HCT116 (cell line): ENCODE measurements around the gene SCYGR1. TPM values are rescaled to one million over a fixed set of nuclear protein-coding genes. Genes with fewer than 3 reads are reported as not detected.
A peak's percentile ranks its signal among the peaks of the same experiment; 100 is the strongest.

ENCODE experiments used
- ATAC-seq: fragments of 200-7000 bp; cut with Tn5 transposase; 2 replicates; pipeline ENCODE4 v1.9.1; 2020; ENCODE audit warnings: mild to moderate bottlenecking, moderate library complexity
- BruUV-seq: library from RNA; stranded (reverse); fragments of 400-500 nt; replicated peaks from 2 replicates; lab custom pipeline; 2021; lab: Mats Ljungman, UMichigan
- CTCF ChIA-PET: fragments of 300-600 bp; sonication (Branson Sonifier 250); formaldehyde crosslinking; loops from one replicate; lab custom pipeline; 2021; ENCODE audit warnings: antibody characterized with exemption; lab: Charles Lee
- POLR2A ChIA-PET: fragments of 300-600, 350-600 bp; sonication (Branson Sonifier 250); formaldehyde crosslinking; loops from one replicate; lab custom pipeline; 2021; ENCODE audit warnings: antibody characterized with exemption; lab: Charles Lee
- RAD21 ChIA-PET, 2 experiments: fragments of 300-600 bp; sonication (Branson Sonifier 250); formaldehyde crosslinking; loops; one replicate each; lab custom pipeline; 2023; ENCODE audit warnings: low total read pairs in 2 of 2; ENCODE audit not compliant: uncharacterized antibody in 2 of 2, unreplicated experiment in 2 of 2, low non-redundant PET in 1 of 2; lab: Charles Lee
- DNase-seq: peaks from one replicate; pipeline ENCODE4 v3.0.0-alpha.2; 2010; ENCODE audit warnings: low read depth, low spot score
- H2AFZ ChIP-seq: fragments of 200-600 bp; shearing (Covaris generic), sonication (generic); 2 replicates; pipeline ENCODE4 v1.6.1; 2017; ENCODE audit warnings: low read depth, mixed run types, mixed read lengths, antibody characterized with exemption, low read length; ENCODE audit not compliant: poor library complexity, severe bottlenecking
- H3K27ac ChIP-seq: 2 replicates; pipeline ENCODE4 v1.5.1; 2012; ENCODE audit warnings: low read depth, low read length
- H3K27me3 ChIP-seq: fragments of 200-600 bp; sonication (generic); 2 replicates; pipeline ENCODE4 v1.6.1; 2016; ENCODE audit warnings: mixed run types, low read length, mixed read lengths; ENCODE audit not compliant: insufficient read depth
- H3K36me3 ChIP-seq, 2 experiments: fragments of 200-500 bp in 1 of 2; fragments of 200-600 bp in 1 of 2; sonication (Bioruptor generic) in 1 of 2; sonication (generic) in 1 of 2; 2 replicates each; pipeline versions ENCODE4 v1.5.1 to v1.6.1; 2014 to 2016; ENCODE audit warnings: low read length in 2 of 2, inconsistent platforms in 1 of 2, mixed read lengths in 1 of 2, mixed run types in 1 of 2; ENCODE audit not compliant: insufficient read depth in 2 of 2, control insufficient read depth in 1 of 2
- H3K4me1 ChIP-seq, 2 experiments: fragments of 200-600 bp in 1 of 2; sonication (generic) in 1 of 2; 2 replicates each; pipeline versions ENCODE4 v1.5.1 to v1.6.1; 2012 to 2017; ENCODE audit warnings: low read length in 2 of 2, inconsistent platforms in 1 of 2, mild to moderate bottlenecking in 1 of 2, mixed read lengths in 1 of 2, mixed run types in 1 of 2, moderate library complexity in 1 of 2; ENCODE audit not compliant: insufficient read depth in 2 of 2, control insufficient read depth in 1 of 2
- H3K4me2 ChIP-seq: fragments of 200-600 bp; sonication (generic); 2 replicates; pipeline ENCODE4 v1.6.1; 2017; ENCODE audit warnings: mixed run types, low read length, mixed read lengths
- H3K4me3 ChIP-seq, 2 experiments: fragments of 200-600 bp in 1 of 2; sonication (generic) in 1 of 2; replicated peaks in 1 of 2; 2 replicates each; pipeline ENCODE4 v1.5.1; 2011 to 2016; ENCODE audit warnings: low read length in 2 of 2, control low read depth in 1 of 2, low read depth in 1 of 2, mild to moderate bottlenecking in 1 of 2, mixed read lengths in 1 of 2, mixed run types in 1 of 2
- H3K79me2 ChIP-seq: fragments of 200-600 bp; sonication (generic); 2 replicates; pipeline ENCODE4 v1.6.1; 2017; ENCODE audit warnings: mild to moderate bottlenecking, mixed run types, low read length, moderate library complexity, mixed read lengths; ENCODE audit not compliant: insufficient read depth
- H3K9ac ChIP-seq: fragments of 200-600 bp; sonication (generic); 2 replicates; pipeline ENCODE4 v1.6.1; 2016; ENCODE audit warnings: low read length, mixed read lengths
- H3K9me2 ChIP-seq: fragments of 200-600 bp; sonication (generic), shearing (Covaris generic); 2 replicates; pipeline ENCODE4 v1.6.1; 2017; ENCODE audit warnings: mixed run types, mild to moderate bottlenecking, moderate library complexity; ENCODE audit not compliant: insufficient read depth
- H3K9me3 ChIP-seq, 2 experiments: fragments of 200-500 bp in 1 of 2; fragments of 200-600 bp in 1 of 2; sonication (Bioruptor generic) in 1 of 2; sonication (generic) in 1 of 2; 2 replicates each; pipeline ENCODE4 v1.6.1; 2014 to 2017; ENCODE audit warnings: low read length in 2 of 2, mixed read lengths in 2 of 2, inconsistent platforms in 1 of 2, low read depth in 1 of 2, mild to moderate bottlenecking in 1 of 2, mixed run types in 1 of 2, moderate library complexity in 1 of 2; ENCODE audit not compliant: control insufficient read depth in 1 of 2, insufficient read depth in 1 of 2
- H4K20me1 ChIP-seq: fragments of 200-600 bp; sonication (generic), shearing (Covaris generic); 2 replicates; pipeline ENCODE4 v1.6.1; 2017; ENCODE audit warnings: mixed run types, mild to moderate bottlenecking, moderate library complexity; ENCODE audit not compliant: insufficient read depth
- CBX3 ChIP-seq: IDR thresholded peaks from 2 replicates; pipeline ENCODE4 v1.6.1; 2012; ENCODE audit warnings: low read depth
- CEBPB ChIP-seq: IDR thresholded peaks from 2 replicates; pipeline ENCODE4 v1.6.1; 2012; ENCODE audit warnings: low read depth
- EZH2 ChIP-seq: fragments of 200-600 bp; sonication (generic); IDR thresholded peaks from 2 replicates; pipeline ENCODE4 v1.6.1; 2017; ENCODE audit warnings: antibody characterized with exemption, mixed run types
- EZH2phosphoT487 ChIP-seq: fragments of 200-600 bp; IDR thresholded peaks from 2 replicates; pipeline ENCODE4 v1.6.1; 2018; ENCODE audit warnings: antibody characterized with exemption, borderline replicate concordance
- SIN3A ChIP-seq: IDR thresholded peaks from 2 replicates; pipeline ENCODE4 v1.6.1; 2012; ENCODE audit warnings: low read depth
- SP1 ChIP-seq: IDR thresholded peaks from 2 replicates; pipeline ENCODE4 v1.6.1; 2012; ENCODE audit warnings: low read depth
- TCF7L2 ChIP-seq: IDR thresholded peaks from 2 replicates; pipeline ENCODE4 v1.7.0; 2011; ENCODE audit warnings: borderline replicate concordance, inconsistent platforms; ENCODE audit not compliant: insufficient read depth, insufficient read length; ENCODE audit errors: extremely low read depth
- YY1 ChIP-seq: IDR thresholded peaks from 2 replicates; pipeline ENCODE4 v1.6.1; 2011; ENCODE audit warnings: low read length, low read depth, moderate library complexity, mild to moderate bottlenecking; ENCODE audit not compliant: insufficient replicate concordance; ENCODE audit errors: extremely low read depth
- ZNF274 ChIP-seq: fragments of 200-500 bp; sonication (Bioruptor generic); IDR thresholded peaks from 2 replicates; pipeline ENCODE4 v1.6.1; 2014; ENCODE audit warnings: mild to moderate bottlenecking, low read depth, low read length, inconsistent platforms
- intact Hi-C: fragments of 100-400 bp; cut with micrococcal nuclease; formaldehyde crosslinking; loops from 2 replicates; pipeline ENCODE4 v1.10.0; 2022
- total RNA-seq: library from RNA; stranded (reverse); gene quantifications from one replicate; pipeline ENCODE4 v1.2.1, GENCODE V29; 2021; ENCODE audit not compliant: unreplicated experiment
- TF ChIP-seq, protein P1 (sequence below), 3 experiments: fragments of 200-600 bp in 1 of 3; sonication (generic) in 1 of 3; IDR thresholded peaks in 2 of 3; conservative IDR thresholded peaks in 1 of 3; 2 replicates each; pipeline ENCODE4 v1.5.1; 2012 to 2017; ENCODE audit warnings: low read depth in 2 of 3, low read length in 2 of 3, antibody characterized with exemption in 1 of 3, borderline replicate concordance in 1 of 3, control low read depth in 1 of 3, mild to moderate bottlenecking in 1 of 3, mixed read lengths in 1 of 3, mixed run types in 1 of 3, moderate library complexity in 1 of 3; ENCODE audit not compliant: insufficient read depth in 1 of 3
- TF ChIP-seq, protein P2 (sequence below): IDR thresholded peaks from 2 replicates; pipeline ENCODE4 v1.6.1; 2011; ENCODE audit warnings: mild to moderate bottlenecking, low read length, moderate library complexity; ENCODE audit not compliant: insufficient replicate concordance; ENCODE audit errors: extremely low read depth
- TF ChIP-seq, protein P3 (sequence below): IDR thresholded peaks from 2 replicates; pipeline ENCODE4 v1.6.1; 2012; ENCODE audit warnings: low read depth

The SCYGR1 gene
- total RNA-seq, 1 experiment from 2014 or later: not detected

DNA sequence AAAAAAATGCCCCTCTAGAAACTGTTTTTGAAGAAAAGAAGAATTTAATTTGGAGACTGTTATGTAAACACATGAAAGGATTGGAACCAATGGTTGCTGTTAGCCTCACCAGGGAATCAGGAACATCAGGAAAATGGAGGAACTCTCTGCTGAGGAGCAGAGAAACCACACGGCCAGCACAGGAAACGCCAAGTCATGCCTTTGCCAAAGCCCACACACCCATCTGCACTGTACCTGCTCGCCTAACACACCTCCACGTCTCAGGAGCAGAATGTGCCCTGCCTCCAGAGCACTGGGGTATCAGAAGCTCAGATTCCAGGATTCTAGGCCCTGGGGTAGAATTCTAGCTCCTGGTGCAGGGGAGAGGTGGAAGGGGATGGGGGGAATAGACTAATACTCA, 9.8 kb upstream of the SCYGR1 start:
- H3K9me3 ChIP-seq: no peaks in the 10 kb centered on the region
- DNase-seq: no peak
- H2AFZ ChIP-seq: peak overlapping the region; percentile 39
- H3K79me2 ChIP-seq: no peaks in the 10 kb centered on the region
- H3K36me3 ChIP-seq: no peaks in the 10 kb centered on the region
- ChIA-PET CTCF (no interaction called here), POLR2A (no interaction called here), RAD21 (no interaction called here)
- intact Hi-C loops: no loop called here
- no peak for TF ChIP-seq CEBPB
- no peak for ATAC-seq
- H3K4me3 ChIP-seq: no peak overlapping the region
- peaks cover 0 to 2% of the 10 kb centered on the region in 2 experiments; a peak in 1 of 4 replicates for H3K4me1 ChIP-seq
- H3K9ac ChIP-seq: no peak overlapping the region
- H3K9me2 ChIP-seq: no peaks in the 10 kb centered on the region
- H3K27me3 ChIP-seq: no peaks in the 10 kb centered on the region
- no peak overlapping the region for H3K4me2 ChIP-seq
- H4K20me1 ChIP-seq: no peaks in the 10 kb centered on the region
- no TSS peak for BruUV-seq
- no peak overlapping the region for H3K27ac ChIP-seq

- no peak overlapping the region for H3K4me2 ChIP-seq
- no peaks in the 10 kb centered on the region for H3K27me3 ChIP-seq
- ChIA-PET CTCF (interaction anchor here (1.4 kb wide), 1 partner anchor 11 kb away, joined by 3 read pairs; no protein-coding TSS in a partner anchor), POLR2A (no interaction called here), RAD21 (no interaction called here)
- H3K9me2 ChIP-seq: no peaks in the 10 kb centered on the region
- H3K36me3 ChIP-seq: no peaks in the 10 kb centered on the region
- H3K4me1 ChIP-seq: no peaks in the 10 kb centered on the region
- H3K9me3 ChIP-seq: no peaks in the 10 kb centered on the region
- no peak overlapping the region for H3K9ac ChIP-seq
- intact Hi-C loops: no loop called here
- DNase-seq (no peak), ATAC-seq (no peak)
- no peak overlapping the region for H2AFZ ChIP-seq
- no peaks in the 10 kb centered on the region for H4K20me1 ChIP-seq
- no peak overlapping the region for H3K27ac ChIP-seq
- no TSS peak for BruUV-seq
- H3K4me3 ChIP-seq: no peak overlapping the region
- no peaks in the 10 kb centered on the region for H3K79me2 ChIP-seq
- TF ChIP-seq SP1 (no peak), CBX3 (no peak), YY1 (no peak), EZH2 (no peak), SIN3A (no peak), ZNF274 (no peak), TCF7L2 (no peak), EZH2phosphoT487 (no peak)
- TF ChIP-seq, protein P1, sequence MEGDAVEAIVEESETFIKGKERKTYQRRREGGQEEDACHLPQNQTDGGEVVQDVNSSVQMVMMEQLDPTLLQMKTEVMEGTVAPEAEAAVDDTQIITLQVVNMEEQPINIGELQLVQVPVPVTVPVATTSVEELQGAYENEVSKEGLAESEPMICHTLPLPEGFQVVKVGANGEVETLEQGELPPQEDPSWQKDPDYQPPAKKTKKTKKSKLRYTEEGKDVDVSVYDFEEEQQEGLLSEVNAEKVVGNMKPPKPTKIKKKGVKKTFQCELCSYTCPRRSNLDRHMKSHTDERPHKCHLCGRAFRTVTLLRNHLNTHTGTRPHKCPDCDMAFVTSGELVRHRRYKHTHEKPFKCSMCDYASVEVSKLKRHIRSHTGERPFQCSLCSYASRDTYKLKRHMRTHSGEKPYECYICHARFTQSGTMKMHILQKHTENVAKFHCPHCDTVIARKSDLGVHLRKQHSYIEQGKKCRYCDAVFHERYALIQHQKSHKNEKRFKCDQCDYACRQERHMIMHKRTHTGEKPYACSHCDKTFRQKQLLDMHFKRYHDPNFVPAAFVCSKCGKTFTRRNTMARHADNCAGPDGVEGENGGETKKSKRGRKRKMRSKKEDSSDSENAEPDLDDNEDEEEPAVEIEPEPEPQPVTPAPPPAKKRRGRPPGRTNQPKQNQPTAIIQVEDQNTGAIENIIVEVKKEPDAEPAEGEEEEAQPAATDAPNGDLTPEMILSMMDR (IDR thresholded peaks at IDR 0.05 in 2 of 3, conservative IDR thresholded peaks at IDR 0.05 in 1 of 3; ENCODE audit: borderline replicate concordance in 1 of 3, insufficient read depth in 1 of 3, low read depth in 2 of 3, low read length in 2 of 3): no peak
- TF ChIP-seq, protein P2, sequence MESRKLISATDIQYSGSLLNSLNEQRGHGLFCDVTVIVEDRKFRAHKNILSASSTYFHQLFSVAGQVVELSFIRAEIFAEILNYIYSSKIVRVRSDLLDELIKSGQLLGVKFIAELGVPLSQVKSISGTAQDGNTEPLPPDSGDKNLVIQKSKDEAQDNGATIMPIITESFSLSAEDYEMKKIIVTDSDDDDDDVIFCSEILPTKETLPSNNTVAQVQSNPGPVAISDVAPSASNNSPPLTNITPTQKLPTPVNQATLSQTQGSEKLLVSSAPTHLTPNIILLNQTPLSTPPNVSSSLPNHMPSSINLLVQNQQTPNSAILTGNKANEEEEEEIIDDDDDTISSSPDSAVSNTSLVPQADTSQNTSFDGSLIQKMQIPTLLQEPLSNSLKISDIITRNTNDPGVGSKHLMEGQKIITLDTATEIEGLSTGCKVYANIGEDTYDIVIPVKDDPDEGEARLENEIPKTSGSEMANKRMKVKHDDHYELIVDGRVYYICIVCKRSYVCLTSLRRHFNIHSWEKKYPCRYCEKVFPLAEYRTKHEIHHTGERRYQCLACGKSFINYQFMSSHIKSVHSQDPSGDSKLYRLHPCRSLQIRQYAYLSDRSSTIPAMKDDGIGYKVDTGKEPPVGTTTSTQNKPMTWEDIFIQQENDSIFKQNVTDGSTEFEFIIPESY: no peak
- TF ChIP-seq, protein P3, sequence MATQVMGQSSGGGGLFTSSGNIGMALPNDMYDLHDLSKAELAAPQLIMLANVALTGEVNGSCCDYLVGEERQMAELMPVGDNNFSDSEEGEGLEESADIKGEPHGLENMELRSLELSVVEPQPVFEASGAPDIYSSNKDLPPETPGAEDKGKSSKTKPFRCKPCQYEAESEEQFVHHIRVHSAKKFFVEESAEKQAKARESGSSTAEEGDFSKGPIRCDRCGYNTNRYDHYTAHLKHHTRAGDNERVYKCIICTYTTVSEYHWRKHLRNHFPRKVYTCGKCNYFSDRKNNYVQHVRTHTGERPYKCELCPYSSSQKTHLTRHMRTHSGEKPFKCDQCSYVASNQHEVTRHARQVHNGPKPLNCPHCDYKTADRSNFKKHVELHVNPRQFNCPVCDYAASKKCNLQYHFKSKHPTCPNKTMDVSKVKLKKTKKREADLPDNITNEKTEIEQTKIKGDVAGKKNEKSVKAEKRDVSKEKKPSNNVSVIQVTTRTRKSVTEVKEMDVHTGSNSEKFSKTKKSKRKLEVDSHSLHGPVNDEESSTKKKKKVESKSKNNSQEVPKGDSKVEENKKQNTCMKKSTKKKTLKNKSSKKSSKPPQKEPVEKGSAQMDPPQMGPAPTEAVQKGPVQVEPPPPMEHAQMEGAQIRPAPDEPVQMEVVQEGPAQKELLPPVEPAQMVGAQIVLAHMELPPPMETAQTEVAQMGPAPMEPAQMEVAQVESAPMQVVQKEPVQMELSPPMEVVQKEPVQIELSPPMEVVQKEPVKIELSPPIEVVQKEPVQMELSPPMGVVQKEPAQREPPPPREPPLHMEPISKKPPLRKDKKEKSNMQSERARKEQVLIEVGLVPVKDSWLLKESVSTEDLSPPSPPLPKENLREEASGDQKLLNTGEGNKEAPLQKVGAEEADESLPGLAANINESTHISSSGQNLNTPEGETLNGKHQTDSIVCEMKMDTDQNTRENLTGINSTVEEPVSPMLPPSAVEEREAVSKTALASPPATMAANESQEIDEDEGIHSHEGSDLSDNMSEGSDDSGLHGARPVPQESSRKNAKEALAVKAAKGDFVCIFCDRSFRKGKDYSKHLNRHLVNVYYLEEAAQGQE: no peak
Measured at GRCh38 chr2:227395556-227395955, 7.8 kb upstream of the SCYGR1 start.
